ENCODE data around the gene FAM120B. TPM values are rescaled to one million over a fixed set of nuclear protein-coding genes. Genes with fewer than 3 reads are reported as not detected.

Gene FAM120B
- total RNA-seq, 2 donors from 2014 or later, result 14.7 to 18.6 TPM

GRCh38 chr6:170270984-170271593, 35.5 kb upstream of the FAM120B start:
- H3K9me3 ChIP-seq, result no peaks in the 10 kb centered on the region
- H3K27me3 ChIP-seq, result no peaks in the 10 kb centered on the region
- no peak overlapping the region for H3K4me3 ChIP-seq
- TF ChIP-seq CTCF (IDR thresholded peaks at IDR 0.05), result no peak
- no peaks in the 10 kb centered on the region for H3K36me3 ChIP-seq
- peaks cover 0 to 17% of the 10 kb centered on the region in 2 donors for H3K4me1 ChIP-seq
- no peak for DNase-seq (ENCODE audit: low spot score)
- no peak overlapping the region for H3K27ac ChIP-seq

GRCh38 chr6:170271771-170272314, 34.7 kb upstream of the FAM120B start:
- Histone ChIP-seq H3K4me1 (peaks cover 0 to 25% of the 10 kb centered on the region in 2 donors), H3K36me3 (no peaks in the 10 kb centered on the region), H3K4me3 (peak overlapping the region in 1 of 2 donors; percentile 24), H3K27ac (no peak overlapping the region), H3K27me3 (no peaks in the 10 kb centered on the region), H3K9me3 (no peaks in the 10 kb centered on the region)
- no peak for TF ChIP-seq CTCF (IDR thresholded peaks at IDR 0.05)
- DNase-seq (ENCODE audit: low spot score), result peak; percentile 69

GRCh38 chr6:170272341-170273065, 34.1 kb upstream of the FAM120B start:
- no peak overlapping the region for H3K27ac ChIP-seq
- DNase-seq (ENCODE audit: low spot score), result no peak
- H3K4me3 ChIP-seq, result peak overlapping the region in 1 of 2 donors; percentile 24
- no peaks in the 10 kb centered on the region for H3K27me3 ChIP-seq
- H3K4me1 ChIP-seq, result peaks cover 0 to 32% of the 10 kb centered on the region in 2 donors
- TF ChIP-seq CTCF (IDR thresholded peaks at IDR 0.05), result no peak
- H3K36me3 ChIP-seq, result no peaks in the 10 kb centered on the region
- no peaks in the 10 kb centered on the region for H3K9me3 ChIP-seq

- peaks cover 0 to 34% of the 10 kb centered on the region in 2 donors for H3K4me1 ChIP-seq
- DNase-seq (ENCODE audit: low spot score), result no peak
- H3K4me3 ChIP-seq, result no peak overlapping the region
- no peaks in the 10 kb centered on the region for H3K27me3 ChIP-seq
- no peak overlapping the region for H3K27ac ChIP-seq
- no peaks in the 10 kb centered on the region for H3K9me3 ChIP-seq
- no peaks in the 10 kb centered on the region for H3K36me3 ChIP-seq
- TF ChIP-seq CTCF (IDR thresholded peaks at IDR 0.05), result no peak
Measured at GRCh38 chr6:170273191-170273590, 33.4 kb upstream of the FAM120B start.

- no peak overlapping the region for H3K27ac ChIP-seq
- H3K9me3 ChIP-seq, result no peaks in the 10 kb centered on the region
- no peak for DNase-seq (ENCODE audit: low spot score)
- no peak overlapping the region for H3K4me3 ChIP-seq
- no peaks in the 10 kb centered on the region for H3K36me3 ChIP-seq
- no peaks in the 10 kb centered on the region for H3K27me3 ChIP-seq
- peaks cover 0 to 34% of the 10 kb centered on the region in 2 donors for H3K4me1 ChIP-seq
- TF ChIP-seq CTCF (IDR thresholded peaks at IDR 0.05), result no peak
Measured at GRCh38 chr6:170273681-170274080, 32.9 kb upstream of the FAM120B start.

All from right atrium auricular region (tissue), 2 donors.